A549 (cell line): Measurements from ENCODE around the gene LSP1. TPM values are rescaled to one million over a fixed set of nuclear protein-coding genes. Genes with fewer than 3 reads are reported as not detected.

Source experiments
- ATAC-seq, 2 experiments: fragments of 200-7000 bp in 1 of 2; fragments of >200 bp in 1 of 2; cut with Nextera tagmentation in 1 of 2; cut with Tn5 transposase in 1 of 2; 3 replicates each; pipeline versions ENCODE4 v1.8.0 to v1.9.1; 2018 to 2020; ENCODE audit warnings: mild to moderate bottlenecking in 1 of 2, moderate library complexity in 1 of 2
- CTCF ChIA-PET: fragments of 300-600 bp; sonication (Branson Sonifier 250); formaldehyde crosslinking; extraction: SDS; loops from one replicate; lab custom pipeline; 2021; ENCODE audit warnings: antibody characterized with exemption, inconsistent platforms; lab: Yijun Ruan, JAX
- POLR2A ChIA-PET: fragments of 350-600 bp; formaldehyde crosslinking; extraction: SDS; loops from one replicate; lab custom pipeline; 2021; ENCODE audit warnings: antibody characterized with exemption, inconsistent platforms; lab: Yijun Ruan, JAX
- DNase-seq, 2 experiments: peaks; one replicate each; pipeline versions ENCODE4 v3.0.0 to v3.0.0-alpha.2; 2011 to 2016; ENCODE audit warnings: low read depth in 1 of 2, low spot score in 1 of 2
- FAIRE-seq: peaks from 2 replicates; lab custom pipeline; 2011; peaks lifted over from hg19 to GRCh38; lab: Jason Lieb, UNC
- H3K27ac ChIP-seq, 2 experiments: fragments of >200 bp; sonication (Bioruptor Twin); formaldehyde crosslinking; 3 replicates each; pipeline ENCODE4 v1.5.1; 2016 to 2017
- H3K4me1 ChIP-seq: fragments of >200 bp; sonication (Bioruptor Twin); formaldehyde crosslinking; 3 replicates; pipeline ENCODE4 v1.6.1; 2016
- H3K4me2 ChIP-seq: fragments of >200 bp; sonication (Bioruptor Twin); formaldehyde crosslinking; 3 replicates; pipeline ENCODE4 v1.6.1; 2016
- H3K4me3 ChIP-seq: fragments of >200 bp; sonication (Bioruptor Twin); formaldehyde crosslinking; 3 replicates; pipeline ENCODE4 v1.5.1; 2016
- H3K9me3 ChIP-seq: fragments of >200 bp; sonication (Bioruptor Twin); formaldehyde crosslinking; 3 replicates; pipeline ENCODE4 v1.6.1; 2016
- CBX8 ChIP-seq: fragments of 200-600 bp; sonication (generic); IDR thresholded peaks from 2 replicates; pipeline ENCODE4 v1.6.1; 2016
- CHD2 ChIP-seq: fragments of 150-350 bp; IDR thresholded peaks from 2 replicates; pipeline ENCODE4 v1.6.1; 2014; ENCODE audit warnings: low read length; ENCODE audit not compliant: partially characterized antibody
- EP300 ChIP-seq, 2 experiments: fragments of >200 bp; sonication (Bioruptor Twin); formaldehyde crosslinking; IDR thresholded peaks; 2 replicates in 1 of 2; 3 replicates in 1 of 2; pipeline ENCODE4 v1.6.1; 2016 to 2017
- ESRRA ChIP-seq: fragments of 150-350 bp; IDR thresholded peaks from 2 replicates; pipeline ENCODE4 v1.6.1; 2014; ENCODE audit warnings: mild to moderate bottlenecking, low read length, borderline replicate concordance
- FOSB ChIP-seq: fragments of 250-450 bp; sonication (Bioruptor Pico); IDR thresholded peaks from 2 replicates; pipeline ENCODE4 v1.5.0; 2020; ENCODE audit warnings: mild to moderate bottlenecking, moderate library complexity
- HOXB5 ChIP-seq: fragments of 250-450 bp; sonication (Bioruptor Pico); IDR thresholded peaks from 2 replicates; pipeline ENCODE4 v1.5.0; 2020; ENCODE audit warnings: mild to moderate bottlenecking, moderate library complexity
- KDM1A ChIP-seq: fragments of 200-600 bp; sonication (generic); IDR thresholded peaks from 2 replicates; pipeline ENCODE4 v1.6.1; 2016; ENCODE audit warnings: low read depth, mild to moderate bottlenecking
- NFE2L2 ChIP-seq: fragments of 150-350 bp; conservative IDR thresholded peaks from 2 replicates; pipeline ENCODE4 v1.6.1; 2014; ENCODE audit warnings: low read length
- NR3C1 ChIP-seq: fragments of >200 bp; sonication (Bioruptor Twin); formaldehyde crosslinking; IDR thresholded peaks from 3 replicates; pipeline ENCODE4 v1.6.1; 2017
- POLR2A ChIP-seq: IDR thresholded peaks from 2 replicates; pipeline ENCODE4 v1.6.1; 2012; ENCODE audit warnings: mild to moderate bottlenecking, low read length
- RAD21 ChIP-seq, 2 experiments: fragments of >200 bp in 1 of 2; sonication (Bioruptor Twin) in 1 of 2; formaldehyde crosslinking in 1 of 2; IDR thresholded peaks in 1 of 2; conservative IDR thresholded peaks in 1 of 2; 2 replicates in 1 of 2; 3 replicates in 1 of 2; pipeline ENCODE4 v1.6.1; 2012 to 2018; ENCODE audit warnings: inconsistent platforms in 1 of 2
- RARB ChIP-seq: fragments of 250-450 bp; sonication (Bioruptor Pico); IDR thresholded peaks from 2 replicates; pipeline ENCODE4 v1.8.0; 2021; ENCODE audit warnings: mild to moderate bottlenecking, moderate library complexity
- RCOR1 ChIP-seq: fragments of 150-350 bp; IDR thresholded peaks from 2 replicates; pipeline ENCODE4 v1.6.1; 2014; ENCODE audit warnings: antibody characterized with exemption, low read length, low read depth
- SMC3 ChIP-seq: fragments of >200 bp; sonication (Bioruptor Twin); formaldehyde crosslinking; IDR thresholded peaks from 3 replicates; pipeline ENCODE4 v1.6.1; 2018; ENCODE audit warnings: inconsistent platforms
- SREBF2 ChIP-seq: fragments of 450-650 bp; IDR thresholded peaks from 2 replicates; pipeline ENCODE4 v1.6.1; 2014; ENCODE audit warnings: mild to moderate bottlenecking, moderate library complexity
- ZSCAN20 ChIP-seq: fragments of 250-450 bp; sonication (Bioruptor Pico); IDR thresholded peaks from 2 replicates; pipeline ENCODE4 v1.8.0; 2022; ENCODE audit warnings: mild to moderate bottlenecking, moderate library complexity
- WGBS: methylation state at CpG from one replicate; pipeline ENCODE4 v1.1.6; 2017; ENCODE audit errors: missing lambda C conversion rate; 5-methylcytosine and 5-hydroxymethylcytosine counted together
- polyA plus RNA-seq, 4 experiments: library from polyadenylated mRNA; depleted of rRNA in 3 of 4; stranded (reverse); fragments of >200 nt; fragmentation: RNase III in 1 of 4; extraction: RNeasy Plus Mini Kit Qiagen cat#74134 plus additional on column Dnase treatment in 1 of 4; gene quantifications; 2 replicates in 3 of 4; 3 replicates in 1 of 4; pipeline ENCODE4 v1.2.3, GENCODE V29; 2011 to 2017
- TF ChIP-seq, protein P1 (sequence below): fragments of 200-600 bp; sonication (generic); IDR thresholded peaks from 2 replicates; pipeline ENCODE4 v1.6.1; 2016; ENCODE audit warnings: antibody characterized with exemption, mild to moderate bottlenecking, moderate library complexity
- TF ChIP-seq, protein P2 (sequence below): fragments of >200 bp; sonication (Bioruptor Twin); formaldehyde crosslinking; IDR thresholded peaks from 3 replicates; pipeline ENCODE4 v1.6.1; 2016
- TF ChIP-seq, protein P3 (sequence below): fragments of 150-350 bp; IDR thresholded peaks from 2 replicates; pipeline ENCODE4 v1.6.1; 2014; ENCODE audit warnings: low read depth, mild to moderate bottlenecking, low read length
- TF ChIP-seq, protein P4 (sequence below): IDR thresholded peaks from 2 replicates; pipeline ENCODE4 v1.6.1; 2012
- TF ChIP-seq, protein P5 (sequence below): fragments of 250-450 bp; sonication (Bioruptor Pico); IDR thresholded peaks from 2 replicates; pipeline ENCODE4 v1.5.0; 2020; ENCODE audit warnings: low read depth, mild to moderate bottlenecking, moderate library complexity

Gene LSP1
- polyA plus RNA-seq, 2 of the 4 experiments (the other 2 are of a cell fraction) = 0.67 to 3.5 TPM

DNA sequence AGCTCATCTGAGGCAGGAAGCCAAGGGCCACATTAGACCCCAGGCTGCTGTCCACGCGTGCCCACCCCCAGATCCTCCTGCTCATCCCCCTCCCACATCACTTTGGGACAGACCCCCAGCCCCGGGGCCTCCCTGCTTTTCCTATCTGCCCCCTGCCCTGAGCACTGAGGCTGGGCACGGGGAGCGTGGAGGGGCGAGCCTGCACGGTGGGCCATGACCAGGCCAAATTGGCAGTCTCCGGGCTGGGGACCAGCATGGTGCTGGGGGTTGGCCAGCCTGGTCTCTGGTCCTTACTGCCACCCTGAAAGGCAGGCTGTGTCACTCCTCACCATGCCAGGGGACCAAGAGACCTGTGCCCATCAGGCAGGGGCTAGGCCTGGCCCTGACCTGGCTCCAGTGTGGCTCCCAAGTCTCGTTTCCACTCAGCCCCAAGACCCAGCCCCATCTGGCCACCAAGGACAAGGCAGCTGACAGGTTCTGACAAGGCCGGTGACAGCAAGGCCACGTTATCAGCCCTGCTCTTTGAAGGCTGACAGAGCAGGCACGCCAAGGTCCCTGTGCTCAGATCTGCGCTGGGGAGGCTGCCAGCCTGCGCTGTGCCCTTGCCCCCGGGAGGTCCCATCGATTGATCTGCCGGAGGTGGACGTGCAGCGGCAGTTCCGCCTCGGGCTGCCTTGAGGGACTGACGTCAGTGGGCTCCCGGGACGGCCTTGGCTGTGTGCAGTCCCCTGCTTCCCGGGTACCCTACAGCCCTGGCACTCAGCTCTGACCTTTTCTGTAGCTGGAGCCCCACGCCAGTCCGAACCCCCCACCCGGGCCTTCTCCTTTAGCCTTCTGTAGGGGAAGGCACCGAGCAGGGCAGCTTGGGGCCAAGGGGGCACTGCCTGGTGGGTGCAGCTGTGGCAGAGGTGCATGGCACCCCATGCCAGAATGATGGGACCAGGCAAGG is 10.5 kb upstream of the LSP1 start:
- H3K4me2 ChIP-seq = no peak overlapping the region
- CTCF ChIA-PET = interaction anchor here (0.6 to 4.3 kb wide), 17 partner anchors 10 to 314 kb away, joined by 3 to 30 read pairs (median 5); no protein-coding TSS in a partner anchor
- POLR2A ChIA-PET = no interaction called here
- ATAC-seq = no peak
- 77% methylated on average over 5 of the region's 29 CpGs for WGBS
- peaks cover 11% of the 10 kb centered on the region for H3K4me1 ChIP-seq
- DNase-seq = no peak
- H3K27ac ChIP-seq = no peak overlapping the region
- TF ChIP-seq ZSCAN20 (no peak), NR3C1 (no peak), NFE2L2 (no peak), SMC3 (no peak), RAD21 (conservative IDR thresholded peaks at IDR 0.05 in 1 of 2, IDR thresholded peaks at IDR 0.05 in 1 of 2) (no peak), FOSB (no peak)
- TF ChIP-seq, protein P1, sequence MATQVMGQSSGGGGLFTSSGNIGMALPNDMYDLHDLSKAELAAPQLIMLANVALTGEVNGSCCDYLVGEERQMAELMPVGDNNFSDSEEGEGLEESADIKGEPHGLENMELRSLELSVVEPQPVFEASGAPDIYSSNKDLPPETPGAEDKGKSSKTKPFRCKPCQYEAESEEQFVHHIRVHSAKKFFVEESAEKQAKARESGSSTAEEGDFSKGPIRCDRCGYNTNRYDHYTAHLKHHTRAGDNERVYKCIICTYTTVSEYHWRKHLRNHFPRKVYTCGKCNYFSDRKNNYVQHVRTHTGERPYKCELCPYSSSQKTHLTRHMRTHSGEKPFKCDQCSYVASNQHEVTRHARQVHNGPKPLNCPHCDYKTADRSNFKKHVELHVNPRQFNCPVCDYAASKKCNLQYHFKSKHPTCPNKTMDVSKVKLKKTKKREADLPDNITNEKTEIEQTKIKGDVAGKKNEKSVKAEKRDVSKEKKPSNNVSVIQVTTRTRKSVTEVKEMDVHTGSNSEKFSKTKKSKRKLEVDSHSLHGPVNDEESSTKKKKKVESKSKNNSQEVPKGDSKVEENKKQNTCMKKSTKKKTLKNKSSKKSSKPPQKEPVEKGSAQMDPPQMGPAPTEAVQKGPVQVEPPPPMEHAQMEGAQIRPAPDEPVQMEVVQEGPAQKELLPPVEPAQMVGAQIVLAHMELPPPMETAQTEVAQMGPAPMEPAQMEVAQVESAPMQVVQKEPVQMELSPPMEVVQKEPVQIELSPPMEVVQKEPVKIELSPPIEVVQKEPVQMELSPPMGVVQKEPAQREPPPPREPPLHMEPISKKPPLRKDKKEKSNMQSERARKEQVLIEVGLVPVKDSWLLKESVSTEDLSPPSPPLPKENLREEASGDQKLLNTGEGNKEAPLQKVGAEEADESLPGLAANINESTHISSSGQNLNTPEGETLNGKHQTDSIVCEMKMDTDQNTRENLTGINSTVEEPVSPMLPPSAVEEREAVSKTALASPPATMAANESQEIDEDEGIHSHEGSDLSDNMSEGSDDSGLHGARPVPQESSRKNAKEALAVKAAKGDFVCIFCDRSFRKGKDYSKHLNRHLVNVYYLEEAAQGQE = no peak
- TF ChIP-seq, protein P2, sequence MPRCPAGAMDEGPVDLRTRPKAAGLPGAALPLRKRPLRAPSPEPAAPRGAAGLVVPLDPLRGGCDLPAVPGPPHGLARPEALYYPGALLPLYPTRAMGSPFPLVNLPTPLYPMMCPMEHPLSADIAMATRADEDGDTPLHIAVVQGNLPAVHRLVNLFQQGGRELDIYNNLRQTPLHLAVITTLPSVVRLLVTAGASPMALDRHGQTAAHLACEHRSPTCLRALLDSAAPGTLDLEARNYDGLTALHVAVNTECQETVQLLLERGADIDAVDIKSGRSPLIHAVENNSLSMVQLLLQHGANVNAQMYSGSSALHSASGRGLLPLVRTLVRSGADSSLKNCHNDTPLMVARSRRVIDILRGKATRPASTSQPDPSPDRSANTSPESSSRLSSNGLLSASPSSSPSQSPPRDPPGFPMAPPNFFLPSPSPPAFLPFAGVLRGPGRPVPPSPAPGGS = no peak
- no peak overlapping the region for H3K4me3 ChIP-seq
- no peak for FAIRE-seq
- H3K9me3 ChIP-seq = no peaks in the 10 kb centered on the region

DNA sequence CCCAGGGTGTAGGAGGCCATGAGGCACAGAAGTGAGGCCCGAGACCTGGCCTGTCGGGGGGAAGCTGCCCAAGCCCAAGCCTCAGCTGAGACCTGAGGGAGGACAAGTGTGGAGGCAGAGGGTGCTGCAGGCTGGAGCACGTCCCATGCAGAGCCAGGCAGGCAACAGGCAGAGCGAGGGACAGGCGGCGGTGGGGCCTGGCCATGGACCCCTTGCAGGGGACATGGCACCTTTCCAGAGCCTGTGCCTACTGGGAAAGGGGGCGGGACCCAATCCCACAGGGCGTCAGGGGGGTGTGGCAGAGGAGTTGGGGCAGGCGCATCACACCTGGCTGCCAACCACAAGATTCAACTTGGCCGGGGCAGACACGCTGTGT is 9.8 kb upstream of the LSP1 start:
- no peak for FAIRE-seq
- POLR2A ChIA-PET = no interaction called here
- Histone ChIP-seq H3K4me1 (peaks cover 7% of the 10 kb centered on the region), H3K4me2 (no peak overlapping the region), H3K27ac (no peak overlapping the region)
- CTCF ChIA-PET = interaction anchor here (1.0 to 4.3 kb wide), 9 partner anchors 11 to 313 kb away, joined by 3 to 30 read pairs (median 5); no protein-coding TSS in a partner anchor
- no peak for DNase-seq
- 58% methylated on average over 4 of the region's 11 CpGs for WGBS
- TF ChIP-seq, protein P3, sequence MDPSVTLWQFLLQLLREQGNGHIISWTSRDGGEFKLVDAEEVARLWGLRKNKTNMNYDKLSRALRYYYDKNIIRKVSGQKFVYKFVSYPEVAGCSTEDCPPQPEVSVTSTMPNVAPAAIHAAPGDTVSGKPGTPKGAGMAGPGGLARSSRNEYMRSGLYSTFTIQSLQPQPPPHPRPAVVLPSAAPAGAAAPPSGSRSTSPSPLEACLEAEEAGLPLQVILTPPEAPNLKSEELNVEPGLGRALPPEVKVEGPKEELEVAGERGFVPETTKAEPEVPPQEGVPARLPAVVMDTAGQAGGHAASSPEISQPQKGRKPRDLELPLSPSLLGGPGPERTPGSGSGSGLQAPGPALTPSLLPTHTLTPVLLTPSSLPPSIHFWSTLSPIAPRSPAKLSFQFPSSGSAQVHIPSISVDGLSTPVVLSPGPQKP = no peak
- TF ChIP-seq, protein P1 = no peak
- TF ChIP-seq ZSCAN20 (no peak), EP300 (IDR thresholded peaks at IDR 0.05) (no peak), RARB (CRISPR knock-in tag) (no peak), NFE2L2 (no peak), KDM1A (no peak), CBX8 (no peak), POLR2A (no peak), SREBF2 (no peak), ESRRA (no peak), CHD2 (no peak), RCOR1 (no peak), HOXB5 (CRISPR knock-in tag) (no peak)
- TF ChIP-seq, protein P4, sequence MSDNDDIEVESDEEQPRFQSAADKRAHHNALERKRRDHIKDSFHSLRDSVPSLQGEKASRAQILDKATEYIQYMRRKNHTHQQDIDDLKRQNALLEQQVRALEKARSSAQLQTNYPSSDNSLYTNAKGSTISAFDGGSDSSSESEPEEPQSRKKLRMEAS = no peak
- TF ChIP-seq, protein P5, sequence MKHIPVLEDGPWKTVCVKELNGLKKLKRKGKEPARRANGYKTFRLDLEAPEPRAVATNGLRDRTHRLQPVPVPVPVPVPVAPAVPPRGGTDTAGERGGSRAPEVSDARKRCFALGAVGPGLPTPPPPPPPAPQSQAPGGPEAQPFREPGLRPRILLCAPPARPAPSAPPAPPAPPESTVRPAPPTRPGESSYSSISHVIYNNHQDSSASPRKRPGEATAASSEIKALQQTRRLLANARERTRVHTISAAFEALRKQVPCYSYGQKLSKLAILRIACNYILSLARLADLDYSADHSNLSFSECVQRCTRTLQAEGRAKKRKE (CRISPR knock-in tag) = no peak
- TF ChIP-seq, all 56 proteins: peak for 0
- ATAC-seq = no peak
- Histone ChIP-seq H3K4me3 (no peak overlapping the region), H3K9me3 (no peaks in the 10 kb centered on the region)
